Panc1 (cell line): ENCODE measurements around the gene SNX10. TPM values are rescaled to one million over a fixed set of nuclear protein-coding genes. Genes with fewer than 3 reads are reported as not detected.

Experiments used
- ATAC-seq: fragments of 200-7000 bp; cut with Tn5 transposase; 2 replicates; pipeline ENCODE4 v1.9.1; 2020; ENCODE audit warnings: mild to moderate bottlenecking, moderate library complexity
- BruUV-seq: library from RNA; stranded (reverse); fragments of 400-500 nt; replicated peaks from 2 replicates; lab custom pipeline; 2021; lab: Mats Ljungman, UMichigan
- CTCF ChIA-PET: fragments of 300-600 bp; sonication (Branson Sonifier 250); formaldehyde crosslinking; loops from one replicate; lab custom pipeline; 2022; ENCODE audit warnings: antibody characterized with exemption; lab: Charles Lee
- POLR2A ChIA-PET: fragments of 300-600 bp; sonication (Branson Sonifier 250); formaldehyde crosslinking; loops from one replicate; lab custom pipeline; 2022; ENCODE audit warnings: antibody characterized with exemption; lab: Charles Lee
- DNase-seq: peaks from one replicate; pipeline ENCODE4 v3.0.0-alpha.2; 2010; ENCODE audit warnings: low read depth, low spot score
- H3K27ac ChIP-seq: 2 replicates; pipeline ENCODE4 v1.5.1; 2011; ENCODE audit warnings: mild to moderate bottlenecking, low read length, inconsistent platforms
- H3K27me3 ChIP-seq: fragments of 200-500 bp; sonication (Bioruptor generic); 2 replicates; pipeline ENCODE4 v1.6.0; 2014; ENCODE audit warnings: low read length, inconsistent platforms; ENCODE audit not compliant: control insufficient read depth, insufficient read depth
- H3K36me3 ChIP-seq: fragments of 200-500 bp; sonication (Bioruptor generic); 2 replicates; pipeline ENCODE4 v1.5.1; 2014; ENCODE audit warnings: inconsistent platforms, mild to moderate bottlenecking, low read length, moderate library complexity; ENCODE audit not compliant: control insufficient read depth, insufficient read depth
- H3K4me1 ChIP-seq: 2 replicates; pipeline ENCODE4 v1.5.1; 2011; ENCODE audit warnings: inconsistent platforms, mild to moderate bottlenecking, low read length, moderate library complexity; ENCODE audit not compliant: control insufficient read depth, insufficient read depth
- H3K4me3 ChIP-seq, 2 experiments: 2 replicates each; pipeline ENCODE4 v1.5.1; 2011 to 2012; ENCODE audit warnings: low read depth in 2 of 2, low read length in 2 of 2, mild to moderate bottlenecking in 2 of 2, inconsistent platforms in 1 of 2, moderate library complexity in 1 of 2
- H3K9me3 ChIP-seq: fragments of 200-500 bp; sonication (Bioruptor generic); 2 replicates; pipeline ENCODE4 v1.5.1; 2014; ENCODE audit warnings: low read depth, mild to moderate bottlenecking, inconsistent platforms, low read length, moderate library complexity; ENCODE audit not compliant: control insufficient read depth, insufficient read depth
- CTCF ChIP-seq: fragments of 450-650 bp; IDR thresholded peaks from 2 replicates; pipeline ENCODE4 v1.5.1; 2017; ENCODE audit warnings: mild to moderate bottlenecking
- POLR2AphosphoS5 ChIP-seq: IDR thresholded peaks from 2 replicates; pipeline ENCODE4 v1.6.1; 2012; ENCODE audit warnings: mild to moderate bottlenecking, low read depth, low read length, moderate library complexity
- REST ChIP-seq, 2 experiments: IDR thresholded peaks; 2 replicates each; pipeline ENCODE4 v1.6.1; 2011 to 2012; ENCODE audit warnings: low read depth in 2 of 2, control low read depth in 1 of 2, low read length in 1 of 2, mild to moderate bottlenecking in 1 of 2, moderate library complexity in 1 of 2; ENCODE audit not compliant: insufficient read depth in 1 of 2
- SIN3A ChIP-seq: IDR thresholded peaks from 2 replicates; pipeline ENCODE4 v1.6.1; 2012; ENCODE audit warnings: low read depth, mild to moderate bottlenecking, low read length, moderate library complexity, borderline replicate concordance; ENCODE audit not compliant: insufficient read depth
- TCF7L2 ChIP-seq: IDR thresholded peaks from 2 replicates; pipeline ENCODE4 v1.6.1; 2011; ENCODE audit warnings: mild to moderate bottlenecking, low read depth, low read length, inconsistent platforms
- in situ Hi-C: cut with HindIII; loops from 2 replicates; pipeline ENCODE4 v1.10.0; 2016; ENCODE audit warnings: low sequenced_read_pairs, low pct_unique_long_range_greater_than_20kb
- intact Hi-C: fragments of 100-400 bp; cut with micrococcal nuclease; formaldehyde crosslinking; loops from one replicate; pipeline ENCODE4 v1.10.0; 2022; ENCODE audit not compliant: unreplicated experiment
- total RNA-seq: library from RNA; stranded (reverse); gene quantifications from one replicate; pipeline ENCODE4 v1.2.1, GENCODE V29; 2021; ENCODE audit not compliant: unreplicated experiment

Gene SNX10
- total RNA-seq, 1 experiment from 2014 or later = 21.8 TPM

- no peaks in the 10 kb centered on the region for H3K4me1 ChIP-seq
- no TSS peak for BruUV-seq
- intact Hi-C loops = no loop called here
- no peak overlapping the region for H3K4me3 ChIP-seq
- no peaks in the 10 kb centered on the region for H3K36me3 ChIP-seq
- no peak overlapping the region for H3K27ac ChIP-seq
- POLR2A ChIA-PET = no interaction called here
- CTCF ChIA-PET = no interaction called here
- ATAC-seq (peak; percentile 21; the same call in 1 of the 2 replicates), DNase-seq (no peak)
- H3K27me3 ChIP-seq = no peaks in the 10 kb centered on the region
- TF ChIP-seq REST (IDR thresholded peaks at IDR 0.05; ENCODE audit: insufficient read depth in 1 of 2, low read depth in 2 of 2, low read length in 1 of 2) = no peak
- no peak for TF ChIP-seq TCF7L2
- no peak for TF ChIP-seq POLR2AphosphoS5
- TF ChIP-seq SIN3A = no peak
- no peak for TF ChIP-seq CTCF
- in situ Hi-C loops = no loop called here
- no peaks in the 10 kb centered on the region for H3K9me3 ChIP-seq
Measured at GRCh38 chr7:26328498-26329390, 37.1 kb downstream of the SNX10 start.

GRCh38 chr7:26329520-26330255 is 38.0 kb downstream of the SNX10 start:
- no peak for DNase-seq
- no peaks in the 10 kb centered on the region for H3K9me3 ChIP-seq
- H3K27me3 ChIP-seq = no peaks in the 10 kb centered on the region
- intact Hi-C loops = no loop called here
- H3K27ac ChIP-seq = no peak overlapping the region
- no peak overlapping the region for H3K4me3 ChIP-seq
- ChIA-PET CTCF (no interaction called here), POLR2A (no interaction called here)
- no TSS peak for BruUV-seq
- H3K36me3 ChIP-seq = no peaks in the 10 kb centered on the region
- in situ Hi-C loops = no loop called here
- H3K4me1 ChIP-seq = no peaks in the 10 kb centered on the region
- TF ChIP-seq SIN3A = no peak
- TF ChIP-seq REST (IDR thresholded peaks at IDR 0.05; ENCODE audit: insufficient read depth in 1 of 2, low read depth in 2 of 2, low read length in 1 of 2) = no peak
- TF ChIP-seq CTCF = no peak
- TF ChIP-seq TCF7L2 = no peak
- no peak for TF ChIP-seq POLR2AphosphoS5
- no peak for ATAC-seq
